Left lobe of liver (tissue), 2 donors: Measurements from ENCODE around the gene KCTD2. TPM values are rescaled to one million over a fixed set of nuclear protein-coding genes. Genes with fewer than 3 reads are reported as not detected.
A peak's percentile ranks its signal among the peaks of the same experiment; 100 is the strongest.
"Not testable (repeated sequence)": the region's sequence is repeated elsewhere in the genome, so short reads cannot be mapped to it uniquely, and the experiment has no call there.

ENCODE experiments used
- ATAC-seq: fragments of 200-7000 bp; cut with Tn5 transposase; one replicate; pipeline ENCODE4 v1.9.1; 2020; ENCODE audit warnings: mild to moderate bottlenecking, moderate library complexity
- DNase-seq: peaks from one replicate; pipeline ENCODE4 v3.0.0-alpha.2; 2020; ENCODE audit warnings: low spot score
- total RNA-seq: library from RNA; stranded (reverse); gene quantifications from one replicate; pipeline ENCODE4 v1.2.1, GENCODE V29; 2021
- donor health status: DM: no; HTN: no; CAD: no; lungs with moderate emphysema.
- donor health status: DM: no; HTN: yes; CAD: no.

KCTD2 gene
- total RNA-seq, 1 donor from 2014 or later: 7.0 TPM

DNA sequence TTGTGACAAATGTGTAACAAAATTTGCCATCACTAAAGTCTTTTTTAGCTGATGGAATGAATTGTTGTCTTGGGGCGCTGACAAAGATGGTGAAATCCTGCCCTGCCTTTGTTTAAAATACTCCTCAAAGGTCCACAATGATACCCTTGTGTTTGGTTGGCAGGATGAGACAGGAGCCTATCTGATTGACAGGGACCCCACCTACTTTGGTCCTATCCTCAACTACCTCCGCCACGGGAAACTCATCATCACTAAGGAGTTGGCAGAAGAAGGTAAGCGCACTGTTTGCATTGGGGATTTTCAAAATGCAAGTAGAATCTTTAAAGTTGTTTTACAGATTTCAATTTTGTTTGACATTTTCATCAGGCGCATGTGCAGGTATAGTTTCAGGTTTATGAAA lies 2.0 kb downstream of the KCTD2 start:
- ATAC-seq (no peak), DNase-seq (no peak)

DNA sequence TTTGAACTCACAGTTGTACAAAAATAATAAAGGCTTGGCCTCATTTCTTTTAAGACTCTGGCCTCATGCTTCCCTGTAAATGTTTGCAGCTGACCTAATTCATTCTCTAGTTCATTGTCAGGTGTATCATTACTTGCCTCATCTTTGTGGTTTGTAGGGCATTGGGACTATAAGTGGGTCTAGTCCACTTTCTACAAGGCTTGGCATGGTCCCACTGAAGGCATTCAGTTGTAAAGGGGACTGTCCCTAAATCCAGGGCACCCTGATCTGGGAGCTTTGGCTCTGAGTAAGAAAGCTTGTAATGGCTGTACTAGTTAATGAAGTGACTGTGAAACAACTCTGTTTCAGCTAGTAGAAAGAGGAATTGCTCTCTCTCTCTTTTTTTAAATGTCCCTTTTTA lies 2.7 kb downstream of the KCTD2 start:
- no peak for DNase-seq
- ATAC-seq: no peak

- ATAC-seq: no peak
- DNase-seq: no peak
These were observed 4.9 kb downstream of the KCTD2 start for GRCh38 chr17:75051941-75052340.

DNA sequence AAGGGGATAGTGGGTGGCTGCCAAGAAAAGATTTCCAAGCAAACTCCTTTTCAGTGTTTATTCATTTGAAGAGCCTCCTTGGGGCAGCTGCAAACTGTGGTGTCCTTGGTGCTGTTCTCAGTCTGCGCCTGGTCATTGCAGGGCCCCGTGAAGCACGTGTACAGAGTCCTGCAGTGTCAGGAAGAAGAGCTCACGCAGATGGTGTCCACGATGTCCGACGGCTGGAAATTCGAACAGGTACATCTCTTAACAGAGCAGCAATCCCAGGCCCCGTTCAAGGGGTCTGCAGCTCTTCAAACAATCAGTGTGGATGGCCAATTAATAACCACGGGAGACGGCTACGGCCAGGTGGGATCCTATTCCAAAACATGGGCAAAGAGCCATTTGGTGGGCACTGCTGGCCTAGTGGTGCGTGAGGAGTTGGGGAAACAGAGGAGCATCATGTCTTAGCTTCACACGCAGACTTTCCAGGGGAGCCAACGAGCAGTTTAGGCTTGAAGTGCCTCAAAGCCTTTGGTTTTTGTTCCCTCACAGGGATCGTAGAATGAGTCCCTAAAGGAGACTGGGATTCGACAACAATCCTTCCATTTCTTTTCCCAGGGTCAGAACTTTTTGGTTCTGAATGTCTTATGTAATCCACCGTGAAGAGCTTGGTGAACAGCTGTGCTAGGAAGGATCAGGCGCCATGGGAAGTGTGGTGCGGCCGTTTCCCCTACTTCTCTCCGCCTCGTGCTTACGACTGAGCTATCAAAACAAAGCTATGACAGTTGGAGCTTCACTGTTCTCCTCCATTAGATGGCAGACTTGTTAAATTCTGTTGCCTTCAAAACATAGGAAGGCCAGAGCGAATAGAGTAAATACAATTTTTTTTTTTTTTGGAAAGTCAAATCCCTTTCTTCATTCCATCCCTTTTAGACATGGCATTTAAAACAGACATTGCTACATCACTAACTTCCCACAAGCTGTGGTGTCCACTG lies 12.6 kb downstream of the KCTD2 start:
- ATAC-seq (peak; percentile 89), DNase-seq (no peak)

GRCh38 chr17:75060434-75061054 lies 13.5 kb downstream of the KCTD2 start:
- ATAC-seq: peak; percentile 91
- DNase-seq: peak; percentile 77

DNA sequence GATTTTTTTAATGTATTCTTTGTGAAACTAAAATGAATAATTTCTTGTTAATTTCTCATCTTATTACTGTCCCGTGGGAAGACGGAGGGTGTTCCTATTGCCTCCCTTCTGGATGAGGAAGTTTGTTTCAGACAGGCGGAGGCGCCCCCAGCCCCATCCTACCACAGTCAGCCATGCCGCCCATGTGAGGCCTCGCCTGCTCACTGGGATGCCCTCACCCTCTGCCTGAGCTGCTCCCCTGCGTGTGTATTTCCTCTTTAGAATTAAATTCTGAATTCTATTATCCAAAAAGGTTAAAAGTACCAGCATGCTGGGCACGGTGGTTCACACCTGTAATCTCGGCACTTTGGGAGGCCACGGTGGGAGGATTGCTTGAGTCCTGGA lies 14.0 kb downstream of the KCTD2 start:
- ATAC-seq: no peak

DNA sequence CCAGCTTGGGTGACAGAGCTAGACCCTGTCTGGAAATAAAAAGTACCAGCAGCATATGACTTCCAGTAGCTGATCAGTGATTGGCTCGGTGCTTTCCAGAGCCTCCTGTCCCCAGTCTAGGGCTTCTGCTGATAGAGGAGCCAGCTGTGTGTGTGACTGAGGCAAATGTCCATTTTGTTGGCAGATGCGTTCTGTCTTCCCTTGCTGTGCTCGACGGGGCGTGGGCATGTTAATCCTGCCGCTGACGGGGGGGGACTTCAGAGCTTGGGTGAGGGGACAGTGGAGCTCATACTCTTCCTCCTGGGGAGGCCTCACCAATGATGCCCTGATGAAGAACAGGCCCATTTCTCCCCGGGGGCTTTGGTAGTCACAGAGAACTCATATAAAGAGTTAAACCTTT lies 14.6 kb downstream of the KCTD2 start:
- DNase-seq (no peak), ATAC-seq (no peak)

More for the DNA sequence above, 14.0 kb downstream of the KCTD2 start:
- no peak for DNase-seq

DNA sequence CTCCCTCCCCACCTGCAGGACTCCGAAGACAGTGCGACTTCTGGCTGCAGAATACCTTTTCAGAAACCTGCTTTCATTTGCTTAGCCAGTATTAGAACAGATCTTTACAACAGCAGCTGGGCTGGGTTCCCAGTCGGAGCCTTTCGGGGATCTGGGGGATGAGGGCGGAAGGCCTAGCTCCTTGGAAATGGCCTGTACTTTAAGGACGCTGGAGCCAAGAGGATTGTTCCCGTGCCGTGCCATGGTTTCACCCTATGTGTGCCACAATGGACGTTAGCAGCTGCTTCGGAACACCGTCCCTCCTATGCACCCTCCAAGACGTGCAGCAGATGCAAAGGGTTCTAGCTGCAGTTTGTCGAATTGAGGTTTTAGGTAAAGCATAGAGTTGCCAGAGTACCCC lies 16.2 kb downstream of the KCTD2 start:
- ATAC-seq: no peak
- no peak for DNase-seq

GRCh38 chr17:75063626-75064025 lies 16.6 kb downstream of the KCTD2 start:
- ATAC-seq (no peak), DNase-seq (no peak)

GRCh38 chr17:75064040-75064439 lies 17.0 kb downstream of the KCTD2 start:
- no peak for DNase-seq
- no peak for ATAC-seq

- no peak for DNase-seq
- no peak for ATAC-seq
These were observed 17.4 kb downstream of the KCTD2 start for GRCh38 chr17:75064460-75064859.

DNA sequence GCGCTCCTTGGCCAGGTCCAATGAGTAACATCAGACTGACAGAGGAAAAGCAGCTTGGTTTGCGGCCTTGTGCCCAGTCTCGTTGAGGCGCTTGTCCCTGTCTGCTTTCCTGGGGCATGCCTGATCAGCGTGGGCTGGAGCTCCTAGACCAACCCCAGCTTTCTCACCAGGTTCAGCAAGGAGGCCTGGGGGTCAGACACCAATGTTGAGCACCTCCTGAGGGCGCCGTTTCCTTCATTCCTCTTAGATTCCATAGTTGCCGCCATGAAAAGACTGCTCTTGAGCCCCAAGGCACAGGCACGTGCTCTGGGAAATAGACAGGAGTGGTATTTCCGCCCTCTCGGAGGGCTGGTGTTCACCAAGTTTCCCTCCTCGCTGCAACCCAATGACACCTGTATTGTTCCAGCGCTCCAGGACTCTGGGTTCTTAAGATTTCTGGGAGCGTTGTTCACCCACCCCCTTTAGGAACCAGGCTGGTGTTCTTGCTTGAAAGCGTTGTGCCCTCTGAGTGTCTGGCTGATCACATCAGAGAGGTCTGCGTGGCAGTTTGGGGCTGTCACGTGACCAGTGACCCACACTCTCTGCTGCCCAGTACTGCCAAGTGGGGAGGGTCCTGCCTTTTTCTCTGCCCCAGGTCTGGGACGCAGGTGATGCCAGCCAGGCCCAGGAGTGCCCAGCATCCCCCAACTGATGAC lies 18.0 kb downstream of the KCTD2 start:
- ATAC-seq (no peak), DNase-seq (no peak)

DNA sequence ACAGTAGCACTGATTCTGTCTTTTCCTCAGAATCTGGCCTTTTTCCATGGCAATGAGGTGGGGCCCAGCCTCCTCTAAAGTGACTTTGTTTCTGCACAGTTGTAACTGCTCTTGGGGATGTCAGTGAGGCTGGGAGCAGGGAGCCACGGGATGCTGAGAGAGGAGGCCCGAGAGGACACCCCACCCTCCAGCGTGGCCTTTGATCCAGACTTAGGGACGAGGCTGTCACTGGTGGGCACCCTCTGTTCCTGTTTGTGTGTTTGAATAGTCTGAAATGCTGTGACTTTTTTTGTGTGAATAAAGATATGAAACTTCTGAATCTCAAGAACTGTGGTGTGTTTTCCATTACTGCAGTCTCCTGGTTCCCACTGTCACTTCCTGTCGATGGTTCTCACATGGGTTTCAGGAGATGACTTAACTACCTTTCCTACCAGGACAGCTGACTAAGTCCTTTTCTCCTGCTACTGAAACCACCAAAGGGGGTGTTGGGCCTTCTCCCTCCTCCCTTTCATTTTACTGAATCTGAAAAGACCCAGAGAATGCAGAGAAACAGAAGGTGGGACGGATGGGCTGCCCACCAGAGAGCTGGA lies 18.6 kb downstream of the KCTD2 start:
- no peak for ATAC-seq
- no peak for DNase-seq

- no peak for ATAC-seq
- DNase-seq: no peak
These were observed 20.8 kb downstream of the KCTD2 start for GRCh38 chr17:75067856-75068255.

DNA sequence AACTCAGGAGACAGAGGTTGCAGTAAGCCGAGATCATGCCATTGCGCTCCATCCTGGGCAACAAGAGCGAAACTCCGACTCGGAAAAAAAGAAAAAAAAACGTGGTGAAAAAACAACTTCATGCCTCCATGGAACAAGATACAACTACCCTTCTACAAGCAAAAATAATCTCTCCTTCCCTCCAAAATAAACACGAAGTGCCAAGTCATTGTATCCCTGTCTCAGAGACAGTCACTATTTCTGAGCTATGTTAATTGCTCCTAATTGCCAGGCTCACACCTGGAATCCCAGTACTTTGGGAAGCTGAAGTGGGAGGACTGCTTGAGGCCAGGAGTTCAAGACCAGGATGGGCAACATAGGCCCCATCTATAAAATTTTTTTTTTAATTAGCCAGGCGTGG lies 21.7 kb downstream of the KCTD2 start:
- ATAC-seq: no peak

DNA sequence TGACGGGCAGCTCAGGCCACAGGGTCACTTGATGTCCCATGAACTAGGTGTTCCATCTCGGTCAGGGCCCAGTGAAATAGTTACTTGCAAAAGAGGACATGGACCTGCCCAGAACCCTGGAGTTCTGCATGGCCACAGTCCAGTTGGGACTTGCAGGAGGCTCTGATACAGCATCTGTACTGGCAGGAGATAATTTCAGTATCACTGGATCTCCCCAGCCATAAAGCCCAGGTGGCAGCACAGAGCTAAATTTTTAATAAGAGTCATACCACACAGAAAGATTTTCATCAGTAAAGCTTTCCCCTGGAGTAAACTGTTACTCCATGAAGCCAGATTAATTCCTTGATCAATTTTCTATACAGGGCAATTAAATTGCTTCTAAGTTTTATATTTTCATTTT lies 22.8 kb downstream of the KCTD2 start:
- ATAC-seq (peak; percentile 84), DNase-seq (no peak)

More for the DNA sequence above, 21.7 kb downstream of the KCTD2 start:
- no peak for DNase-seq

GRCh38 chr17:75071478-75072271 lies 24.6 kb downstream of the KCTD2 start:
- DNase-seq, ATAC-seq: not testable (repeated sequence)

DNA sequence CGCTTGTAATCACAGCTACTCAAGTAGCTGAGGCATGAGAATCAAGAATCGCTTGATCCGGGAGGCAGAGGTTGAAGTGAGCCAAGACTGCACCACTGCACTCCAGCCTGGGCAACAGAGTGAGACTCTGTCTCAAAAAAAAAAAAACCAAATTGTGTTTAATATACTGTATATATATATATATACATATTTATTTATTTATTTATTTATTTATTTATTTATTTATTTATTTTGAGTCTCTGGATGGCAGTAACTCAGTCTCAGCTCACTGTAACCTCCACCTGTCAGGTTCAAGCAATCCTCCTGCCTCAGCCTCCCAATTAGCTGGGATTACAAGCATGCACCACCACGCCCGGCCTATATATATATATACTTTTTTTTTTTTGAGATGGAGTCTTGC lies 25.9 kb downstream of the KCTD2 start:
- ATAC-seq, DNase-seq: not testable (repeated sequence)

DNA sequence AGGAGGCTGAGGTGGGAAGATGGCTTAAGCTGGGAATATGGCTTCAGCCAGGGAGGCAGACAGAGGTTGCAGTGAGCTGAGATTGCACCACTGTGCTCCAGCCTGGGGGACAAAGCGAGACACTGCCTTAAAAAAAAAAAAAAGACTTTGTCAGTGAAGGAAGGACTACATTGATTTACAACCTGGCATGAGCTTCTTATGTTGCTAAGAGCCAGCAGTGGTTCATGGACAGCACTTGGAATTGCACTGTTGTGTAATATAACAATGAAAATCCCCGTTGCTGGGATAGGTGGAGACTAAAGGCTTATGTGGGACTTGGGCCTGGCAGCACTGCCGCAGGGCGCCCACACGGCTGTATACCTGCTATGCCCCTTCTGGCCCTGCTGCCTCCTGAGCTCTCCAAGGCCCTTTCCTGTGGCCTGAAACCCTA lies 26.6 kb downstream of the KCTD2 start:
- ATAC-seq: no peak
- DNase-seq: no peak

DNA sequence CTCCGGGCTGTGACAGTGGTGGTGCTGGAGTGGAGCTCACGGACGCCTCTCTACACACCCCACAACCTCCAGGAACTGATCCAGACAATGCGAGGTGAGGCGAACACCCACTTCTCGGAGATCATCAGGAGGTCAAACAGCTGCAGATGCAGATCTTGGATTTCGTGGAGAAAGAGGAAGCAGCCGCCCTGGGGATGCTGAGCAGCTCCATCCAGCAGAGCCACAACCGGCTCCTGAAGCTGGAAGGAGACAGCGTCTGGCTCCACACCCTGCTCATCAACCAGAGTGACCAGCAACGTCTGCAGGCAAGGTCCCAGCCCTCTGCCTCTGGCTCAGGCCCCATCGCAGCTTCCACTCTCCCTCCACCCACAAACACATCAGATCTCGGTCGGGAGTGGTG lies 27.5 kb downstream of the KCTD2 start:
- ATAC-seq (no peak), DNase-seq (no peak)
